Fibroblast of skin of back (primary cell): ENCODE results near the gene PHF21A.
A peak's percentile ranks its signal among the peaks of the same experiment; 100 is the strongest.
"Not testable (repeated sequence)": the region's sequence is repeated elsewhere in the genome, so short reads cannot be mapped to it uniquely, and the experiment has no call there.

Experiments used
- DNase-seq: peaks from one replicate; pipeline ENCODE4 v3.0.0-alpha.2; 2013

Gene PHF21A

DNA sequence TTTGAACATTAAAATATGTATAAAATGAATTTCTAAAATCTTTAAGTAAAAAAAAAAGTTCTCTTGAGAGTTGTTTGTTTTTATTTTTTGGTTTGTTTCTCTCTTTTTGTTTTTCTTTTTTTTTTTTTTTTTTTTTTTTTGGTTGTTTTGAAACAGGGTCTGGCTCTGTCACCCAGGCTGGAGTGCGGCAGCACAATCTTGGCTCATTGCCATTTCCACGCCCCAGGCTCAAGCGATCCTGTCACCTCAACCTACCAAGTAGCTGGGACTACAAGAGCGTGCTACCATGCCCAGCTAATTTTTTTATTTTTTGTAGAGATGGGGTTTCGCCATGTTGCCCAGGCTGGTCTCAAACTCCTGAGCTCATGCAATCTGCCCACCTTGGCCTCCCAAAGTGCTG is 139.4 kb downstream of the PHF21A start:
- not testable (repeated sequence) for DNase-seq

DNA sequence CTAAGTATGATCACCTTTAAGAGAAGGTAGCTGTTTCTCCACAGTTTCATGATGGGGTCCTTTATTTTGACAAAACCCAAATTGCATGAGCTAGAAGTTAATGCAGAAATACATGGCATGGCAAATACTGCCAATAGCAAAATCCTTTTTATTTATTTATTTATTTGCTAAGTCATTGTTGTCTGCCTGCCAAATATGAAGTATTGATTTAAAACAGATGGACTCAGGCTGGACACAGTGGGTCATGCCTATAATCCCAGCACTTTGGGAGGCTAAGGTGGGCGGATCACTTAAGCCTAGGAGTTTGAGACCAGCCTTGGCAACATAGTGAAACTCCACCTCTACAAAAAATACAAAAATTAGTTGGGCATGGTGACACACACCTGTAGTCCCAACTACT is 146.4 kb downstream of the PHF21A start:
- peak; percentile 14 for DNase-seq

DNA sequence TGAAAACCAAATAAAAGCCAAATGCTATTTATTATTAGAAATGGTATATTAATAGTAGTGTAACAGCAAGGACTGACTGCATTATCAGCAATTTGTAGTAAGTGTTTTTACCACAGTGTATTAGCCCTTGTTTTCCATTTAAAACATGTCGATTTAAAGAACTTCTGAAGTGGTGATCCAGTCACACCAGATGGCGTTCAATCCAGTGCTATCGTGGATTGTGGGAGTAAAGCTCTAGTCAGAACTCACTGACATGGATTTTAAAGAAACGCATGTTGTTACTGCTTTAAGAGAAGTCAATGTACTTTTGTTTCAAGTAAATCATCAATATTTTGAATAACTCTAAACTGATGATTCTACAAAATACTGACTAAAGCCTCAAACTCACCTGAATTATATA is 147.7 kb downstream of the PHF21A start:
- DNase-seq: no peak

DNA sequence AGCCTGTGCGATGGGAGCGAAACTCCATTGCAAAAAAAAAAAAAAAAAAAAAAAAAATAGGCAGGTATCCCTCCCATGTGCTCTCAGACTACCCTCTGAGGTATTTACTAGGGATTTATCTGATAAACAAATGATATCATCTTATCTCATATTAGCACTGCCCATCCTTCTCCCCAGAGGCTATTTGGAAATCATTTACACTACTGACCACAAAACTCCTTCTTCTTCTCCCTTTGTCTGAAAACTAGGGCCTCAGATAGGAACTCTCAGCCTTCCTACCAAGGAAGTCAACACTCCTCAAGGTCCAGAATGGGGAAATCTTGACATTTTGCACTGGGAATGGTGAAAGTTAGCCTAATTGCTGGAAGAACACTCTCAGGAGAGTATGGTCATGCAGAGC is 152.4 kb downstream of the PHF21A start:
- no peak for DNase-seq

DNA sequence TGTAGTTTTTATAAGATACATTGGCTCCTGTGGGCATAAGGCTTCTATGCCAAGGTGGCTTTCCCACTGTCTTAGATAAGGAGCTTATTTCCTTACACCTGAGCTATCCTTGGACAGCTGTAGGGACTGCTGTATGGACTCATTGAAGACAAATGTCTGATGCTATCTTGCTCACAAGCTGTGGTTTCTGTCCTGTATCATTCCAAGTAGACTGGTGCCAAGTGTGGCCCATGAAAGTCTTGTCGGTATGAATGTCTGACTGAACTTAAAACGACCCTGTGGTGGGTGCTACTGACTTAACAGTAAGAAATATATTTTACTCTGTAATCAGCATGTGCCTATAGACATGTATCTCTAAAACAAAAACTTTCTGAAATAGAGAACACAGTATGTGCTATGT is 153.7 kb downstream of the PHF21A start:
- DNase-seq: no peak

DNA sequence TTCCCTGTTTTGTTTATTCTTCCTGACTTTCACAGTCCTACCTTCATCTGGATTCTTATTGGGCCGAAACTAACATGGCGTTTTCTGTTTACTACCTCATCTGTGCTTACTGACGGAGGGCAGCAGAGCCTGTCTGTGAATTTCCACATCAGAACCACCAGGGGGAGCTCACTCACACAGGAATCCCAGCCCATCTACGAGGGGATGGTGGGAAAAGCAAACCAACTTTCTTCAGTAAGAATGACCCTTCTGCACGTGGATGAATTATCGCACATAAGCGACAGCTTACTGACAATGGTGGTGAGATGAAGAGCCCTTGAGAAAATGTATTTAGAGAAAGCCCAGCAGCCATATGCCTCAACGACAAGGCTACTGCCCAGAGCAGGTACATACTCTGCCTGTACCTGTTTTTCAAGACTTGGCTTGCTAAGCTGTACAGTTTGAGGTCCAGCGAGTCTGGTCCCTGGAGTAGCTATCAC is 156.3 kb downstream of the PHF21A start:
- DNase-seq: peak; percentile 72

DNA sequence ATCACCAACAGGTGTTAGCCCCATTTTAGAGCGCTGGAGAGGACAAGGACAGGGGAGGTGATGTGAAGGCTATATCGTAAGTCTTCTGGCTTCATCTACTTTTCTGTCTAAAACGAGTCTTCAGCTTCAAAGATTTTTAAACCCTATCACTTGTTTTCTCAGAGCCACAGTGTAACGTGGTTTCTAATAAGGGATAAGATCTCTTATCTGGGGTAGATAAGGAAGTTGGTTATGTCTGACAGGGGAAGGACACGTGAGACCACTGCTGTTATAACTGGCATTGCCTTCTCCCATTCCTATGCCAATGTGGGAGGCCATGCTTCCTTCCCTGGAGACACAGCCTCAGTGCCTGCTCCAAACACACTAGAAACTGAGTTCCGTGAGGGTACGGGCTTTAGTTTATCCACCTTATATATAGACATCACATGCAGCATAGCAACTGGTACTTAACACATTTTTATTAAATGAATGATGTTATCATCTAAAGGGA is 159.5 kb downstream of the PHF21A start:
- no peak for DNase-seq

DNA sequence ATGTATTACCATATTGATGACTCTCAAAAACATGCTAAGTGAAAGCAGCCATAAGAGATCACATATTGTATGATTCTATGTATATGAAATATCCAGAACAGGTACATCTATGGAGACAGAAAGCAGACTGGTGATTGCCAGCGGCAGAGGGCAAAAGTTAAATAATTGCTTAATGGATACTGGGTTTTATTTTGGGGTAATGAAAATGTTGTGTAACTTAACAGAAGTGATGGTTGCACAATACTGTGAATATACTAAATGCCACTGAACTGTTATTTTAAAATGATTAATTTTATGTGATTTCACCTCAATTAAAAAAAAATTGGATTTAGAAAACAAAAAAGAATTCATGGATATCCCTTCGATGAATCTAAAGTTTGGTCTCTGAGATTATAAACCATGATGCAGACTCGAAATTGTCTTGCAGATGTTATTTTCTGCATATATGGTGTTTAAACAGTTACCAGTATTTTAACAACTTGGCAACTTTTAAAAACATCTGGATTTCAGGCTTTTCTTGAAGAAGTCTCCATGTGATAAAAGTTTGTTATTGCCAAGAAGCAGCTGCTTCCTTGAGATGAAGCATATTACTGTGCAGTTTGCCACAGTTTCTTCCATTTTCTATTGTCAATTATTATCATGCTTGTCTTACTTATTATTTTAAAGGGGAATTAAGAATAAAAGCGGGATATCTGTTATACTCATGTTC is 160.7 kb downstream of the PHF21A start:
- DNase-seq: no peak

DNA sequence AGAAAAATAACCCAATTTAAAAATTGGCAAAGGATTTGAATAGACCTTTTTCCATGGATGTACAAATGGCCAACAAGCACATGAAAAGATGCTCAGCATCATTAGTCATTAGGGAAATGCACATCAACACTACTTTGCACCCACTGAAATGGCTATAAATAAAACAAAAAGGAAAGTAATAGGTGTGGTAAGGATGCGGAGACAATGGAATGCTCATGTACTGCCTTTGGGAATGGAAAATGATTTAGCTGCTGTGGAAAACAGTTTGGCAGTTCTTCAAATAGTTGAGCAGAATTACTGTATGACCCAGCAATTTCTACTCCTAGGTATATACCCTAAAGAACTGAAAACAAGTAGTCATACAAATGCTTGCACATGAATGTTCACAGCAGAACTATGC is 161.4 kb downstream of the PHF21A start:
- peak; percentile 16 for DNase-seq

DNA sequence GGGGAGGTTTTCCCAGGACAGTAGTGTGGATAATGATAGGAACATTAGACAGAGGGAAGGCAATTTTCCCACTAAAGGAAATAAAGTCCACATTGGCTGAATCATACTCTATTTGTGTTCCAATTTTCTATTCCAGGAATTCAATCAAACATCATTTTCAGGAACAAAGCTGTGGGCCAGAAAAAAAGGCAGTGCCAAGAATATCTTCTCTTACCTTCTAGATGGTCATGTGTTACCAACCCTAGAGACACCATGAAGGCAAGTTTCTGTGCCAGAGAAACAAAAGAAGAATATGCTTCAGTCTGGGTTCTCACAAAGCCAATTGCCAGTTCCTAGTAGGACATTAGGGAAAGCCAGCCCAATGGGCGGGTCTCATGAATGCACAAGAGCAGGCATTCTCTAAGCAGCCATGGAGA is 171.3 kb downstream of the PHF21A start:
- DNase-seq: no peak

DNA sequence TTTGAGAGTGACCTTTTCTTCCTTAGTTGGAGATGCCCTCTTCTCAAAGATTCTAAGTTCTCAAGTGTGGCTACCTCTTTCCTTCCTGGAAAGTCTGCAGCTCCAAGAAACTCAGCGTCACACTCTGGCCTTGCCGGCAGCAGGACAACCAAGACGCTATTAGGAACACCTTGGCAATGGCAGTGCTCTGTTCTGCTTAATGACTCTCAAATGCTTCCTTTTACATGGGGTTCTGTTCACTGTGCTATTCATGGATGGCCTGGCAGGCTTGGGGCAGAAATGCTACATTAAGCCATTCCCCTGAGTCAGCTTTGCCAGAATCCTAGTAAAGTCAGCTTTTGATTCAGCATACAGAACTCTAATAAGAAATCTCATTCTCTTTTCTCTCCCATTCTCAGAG is 172.9 kb downstream of the PHF21A start:
- no peak for DNase-seq

DNA sequence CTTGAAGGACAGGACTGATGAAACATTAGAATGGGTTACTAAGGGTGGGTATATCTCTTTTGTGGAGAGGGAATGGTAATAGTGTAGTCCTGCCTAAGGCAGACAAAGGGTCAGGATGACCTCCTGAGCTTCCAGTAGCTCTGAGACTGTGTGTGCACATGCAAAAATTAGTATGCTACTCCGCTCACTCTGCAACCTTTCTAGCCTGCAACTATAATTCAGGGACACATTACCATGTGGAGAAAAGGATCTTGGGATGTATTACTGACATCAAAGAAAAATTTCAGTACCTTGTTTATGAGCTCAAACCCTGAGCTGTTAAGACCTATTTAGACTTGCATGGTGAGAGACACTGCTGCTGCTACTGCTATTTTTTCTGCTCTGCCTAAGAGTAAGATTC is 173.4 kb downstream of the PHF21A start:
- no peak for DNase-seq

DNA sequence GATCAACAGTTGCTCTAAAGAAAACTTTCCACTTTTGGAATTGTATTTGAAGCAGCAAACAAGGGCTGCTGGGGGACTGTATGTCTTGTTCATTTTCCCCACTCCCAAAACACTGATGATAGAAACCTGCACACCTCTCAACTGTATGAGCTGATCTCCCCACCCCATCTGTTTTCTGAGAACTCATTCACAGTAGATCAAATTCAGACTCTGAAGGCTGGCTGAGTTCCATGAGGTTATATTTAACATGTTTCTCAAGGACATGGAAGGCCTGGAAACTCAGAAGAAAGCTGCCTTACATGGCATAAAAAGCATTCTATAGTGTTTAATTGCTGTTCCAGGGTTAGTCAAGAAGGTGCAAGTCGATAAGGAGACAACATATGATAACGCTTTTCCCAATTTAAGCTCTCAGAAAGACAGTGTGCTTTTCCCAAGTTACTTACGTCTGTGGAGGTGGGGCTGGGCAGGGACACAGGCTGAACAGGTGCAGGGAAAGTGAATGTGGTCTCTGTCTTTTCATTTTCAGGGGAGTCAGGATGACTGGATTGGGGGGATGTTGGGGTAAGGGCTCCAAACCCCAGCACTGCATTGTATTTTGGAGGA is 175.8 kb downstream of the PHF21A start:
- no peak for DNase-seq

DNA sequence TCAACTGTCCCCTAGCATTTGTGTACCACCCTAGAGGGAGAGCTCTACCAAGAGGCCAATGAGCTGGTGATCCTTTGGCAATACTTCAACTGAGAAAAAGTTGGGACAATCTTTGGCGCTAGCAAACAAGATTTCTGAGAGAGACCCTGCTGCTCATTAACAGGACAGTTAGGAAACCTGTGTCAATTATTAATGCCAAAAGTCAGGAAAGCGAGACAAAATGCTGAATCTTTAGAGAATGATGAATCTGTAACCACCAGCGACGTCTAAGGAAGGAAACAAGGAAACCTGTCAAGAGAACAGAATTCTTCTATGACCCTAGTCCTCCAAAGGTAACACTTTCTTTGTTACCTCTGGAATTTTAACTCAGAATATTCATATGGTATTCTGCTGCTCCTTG is 178.9 kb downstream of the PHF21A start:
- DNase-seq: no peak

DNA sequence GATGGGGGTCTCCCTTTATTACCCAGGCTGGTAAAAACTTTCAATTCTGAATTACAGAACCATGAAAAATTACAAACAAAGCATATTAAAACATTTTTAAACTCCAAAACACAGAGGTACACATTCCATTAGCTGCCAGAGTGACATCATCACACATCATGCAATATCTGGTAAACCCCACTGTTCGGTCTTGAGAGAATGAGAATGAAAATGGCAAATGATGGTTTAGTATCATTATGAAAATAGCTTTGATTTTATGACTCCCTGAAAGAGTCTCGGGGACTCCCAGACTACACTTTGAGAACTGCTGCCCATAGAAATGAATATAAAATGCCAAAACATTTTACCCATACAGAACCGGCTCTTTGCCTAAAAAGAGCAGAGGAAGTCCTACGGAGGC is 180.0 kb downstream of the PHF21A start:
- no peak for DNase-seq

DNA sequence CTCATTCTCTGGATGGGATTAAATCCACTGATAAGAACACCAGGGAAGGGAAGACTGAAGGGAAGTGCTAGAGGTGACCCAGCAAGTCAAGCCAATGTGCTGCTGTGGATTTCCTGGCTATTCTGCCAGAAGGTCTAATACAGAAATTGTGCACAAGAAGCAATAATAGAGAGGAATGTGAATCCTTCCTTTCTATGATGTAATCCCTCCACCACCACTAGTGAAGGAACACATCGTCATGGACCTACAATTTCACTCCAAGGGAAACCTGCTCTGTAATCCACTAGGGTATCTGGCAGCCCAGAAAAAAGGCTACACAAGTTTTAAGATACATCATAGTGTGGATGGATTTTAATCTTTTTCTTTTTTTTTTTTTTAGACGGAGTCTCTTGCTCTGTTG is 181.4 kb downstream of the PHF21A start:
- DNase-seq: no peak

DNA sequence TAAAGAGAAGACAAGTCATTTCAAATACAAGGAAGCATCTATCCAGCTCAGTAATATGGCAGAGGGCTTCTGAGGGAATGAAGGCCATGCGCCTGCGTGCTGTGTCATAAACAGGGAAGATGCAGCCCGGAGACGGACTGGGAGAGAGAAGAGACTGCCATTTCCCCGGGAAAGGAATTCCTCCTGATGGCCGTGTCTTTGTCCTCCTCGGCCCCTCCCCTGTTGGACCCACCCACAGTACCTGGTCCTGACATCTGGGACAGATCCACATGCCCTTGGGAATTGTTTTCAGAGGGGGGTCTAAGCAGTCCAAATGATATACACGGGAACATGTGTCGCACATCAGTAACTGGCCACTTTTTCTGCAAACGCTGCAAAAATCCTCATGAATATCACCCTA is 183.3 kb downstream of the PHF21A start:
- no peak for DNase-seq

DNA sequence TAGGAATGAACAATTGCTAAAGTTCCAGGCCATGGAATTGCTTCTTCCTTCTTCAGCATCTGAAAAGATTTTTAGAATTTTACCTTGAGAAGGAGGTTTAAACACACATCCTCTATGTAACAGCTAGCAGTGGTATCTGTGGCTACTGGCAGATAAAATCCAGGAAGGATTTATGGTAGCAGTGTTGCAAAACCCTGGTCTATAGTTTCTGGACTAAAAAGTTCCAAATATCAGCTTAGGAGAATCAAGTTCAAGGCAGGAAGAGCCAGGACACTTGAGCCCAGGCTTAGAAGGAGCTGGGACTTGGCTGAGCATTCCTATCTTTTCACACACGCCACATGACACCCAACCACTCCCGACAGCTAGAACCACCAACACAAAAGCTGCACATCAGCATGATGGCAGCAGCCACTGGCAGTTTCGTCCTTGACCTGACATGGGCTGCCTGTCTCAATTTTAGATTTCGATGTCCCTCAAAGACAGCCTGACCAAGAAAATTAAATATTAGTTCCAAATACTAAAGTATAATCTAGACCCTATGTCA is 184.7 kb downstream of the PHF21A start:
- DNase-seq: no peak

DNA sequence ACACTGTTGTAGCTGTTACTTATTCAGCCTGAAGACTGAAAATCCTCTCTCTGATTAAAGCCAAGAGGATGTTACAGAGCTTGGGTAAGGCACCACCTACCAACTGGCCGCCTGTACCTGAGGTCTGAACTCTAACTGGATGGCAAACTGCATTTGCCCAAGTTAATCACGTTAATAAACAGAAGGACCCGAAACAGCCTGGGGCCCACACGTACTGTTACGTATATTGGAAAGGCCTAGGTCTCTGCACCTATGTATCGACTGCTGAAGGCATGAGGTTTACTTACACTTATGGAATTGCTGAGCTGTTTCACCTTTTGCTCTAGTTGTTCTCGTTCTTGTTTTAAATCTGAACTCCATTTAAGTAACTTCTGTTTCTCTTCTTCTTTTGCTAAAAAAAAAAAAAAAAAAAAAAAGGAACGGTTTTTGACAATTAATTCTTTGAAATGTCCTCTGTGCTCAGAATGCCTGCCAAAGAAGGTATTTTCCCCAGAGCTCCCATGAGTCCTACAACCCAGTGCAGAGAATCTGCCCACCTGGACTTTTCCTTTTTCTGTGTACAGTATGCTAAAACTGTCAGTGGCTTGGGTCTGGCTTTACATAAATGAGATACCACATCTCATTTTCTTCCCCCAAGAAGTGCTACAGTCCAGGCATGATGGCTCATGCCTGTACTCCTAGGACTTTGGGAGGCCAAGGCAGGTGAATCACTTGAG is 185.7 kb downstream of the PHF21A start:
- DNase-seq: no peak

DNA sequence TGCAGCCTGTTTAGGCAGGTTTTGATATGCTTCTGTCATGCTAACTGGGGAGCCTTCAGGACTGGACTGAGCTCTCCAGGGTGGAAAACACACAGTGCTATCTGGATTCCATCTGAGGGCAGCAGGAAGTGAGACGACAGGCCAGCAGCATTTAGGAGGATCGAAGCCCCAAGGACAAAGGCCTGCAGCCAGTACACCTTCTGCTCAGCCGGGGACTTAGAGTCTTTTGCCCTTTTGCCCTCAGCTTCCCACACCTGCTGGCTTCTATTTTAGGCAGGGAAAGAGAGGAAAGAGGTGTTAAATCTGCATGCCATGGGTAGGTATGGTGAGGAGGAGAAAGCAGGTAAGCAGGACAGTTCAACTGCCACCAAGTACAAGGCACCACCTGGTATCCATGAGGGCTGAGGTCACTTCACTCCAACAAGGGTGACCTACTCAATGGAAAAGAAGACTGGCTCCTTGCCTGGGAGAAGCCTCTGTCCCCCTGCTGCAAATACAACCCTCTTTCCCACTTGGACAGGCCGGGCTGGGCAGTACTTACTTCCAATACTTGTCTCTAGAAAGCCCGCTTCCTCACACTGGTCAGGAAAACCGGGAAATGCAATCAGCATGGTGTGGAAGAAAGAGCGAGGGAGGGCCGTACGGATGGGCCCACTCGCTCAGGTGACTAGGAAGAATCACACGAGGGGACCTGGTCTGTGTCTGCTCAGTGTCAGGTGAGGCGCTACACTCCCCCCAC is 186.5 kb downstream of the PHF21A start:
- DNase-seq: no peak

DNA sequence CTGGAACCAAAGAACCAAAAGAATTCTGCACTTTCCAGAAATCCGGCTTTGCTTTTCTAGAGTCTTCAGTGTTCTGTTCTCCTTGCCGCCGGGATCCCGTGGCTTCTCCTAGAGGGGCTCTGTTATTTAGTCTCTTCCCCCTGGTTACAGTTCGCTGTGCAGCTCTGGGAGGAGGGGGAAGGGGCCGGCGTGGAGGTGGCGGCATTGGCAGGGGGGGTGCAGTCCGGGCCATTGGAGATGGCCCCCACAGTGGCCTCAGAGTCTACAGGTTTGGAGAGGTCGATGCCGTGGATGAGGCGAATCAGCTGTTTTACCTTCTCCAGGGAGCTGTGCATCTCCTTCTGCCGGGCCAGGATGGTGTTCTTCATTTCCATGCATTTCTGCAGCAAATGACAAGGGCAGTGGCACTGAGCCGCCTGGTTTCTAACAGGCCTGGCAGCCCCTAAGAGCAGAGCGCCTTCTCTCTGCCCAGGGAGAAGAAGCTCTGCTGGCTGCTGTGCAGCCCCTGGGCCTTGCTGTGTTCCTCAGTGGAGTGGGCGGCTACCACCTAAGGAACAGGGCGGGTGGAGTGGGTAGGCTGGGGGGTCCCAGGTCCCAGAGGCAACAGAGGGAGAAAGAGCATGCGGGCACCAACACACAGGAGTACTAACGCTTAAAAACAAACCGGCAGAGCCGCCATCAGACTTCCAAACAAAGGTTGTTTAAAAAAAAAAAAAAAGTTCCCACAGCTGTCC is 187.2 kb downstream of the PHF21A start:
- no peak for DNase-seq
